GM19468 (cell line): ENCODE data around the gene GRK3.
"Not testable (repeated sequence)": the region's sequence is repeated elsewhere in the genome, so short reads cannot be mapped to it uniquely, and the experiment has no call there.

ENCODE experiments used
- ATAC-seq: cut with Tn5 transposase; IDR thresholded peaks from one replicate; pipeline ENCODE4 v1.9.1; 2021; ENCODE audit warnings: mild to moderate bottlenecking, moderate library complexity, moderate number of reproducible peaks; ENCODE audit not compliant: unreplicated experiment; ENCODE audit errors: extremely low read depth

The GRK3 gene

GRCh38 chr22:25569983-25570382 is 5.5 kb downstream of the GRK3 start:
- ATAC-seq = no peak

- no peak for ATAC-seq
These were observed 6.0 kb downstream of the GRK3 start for GRCh38 chr22:25570486-25570885.

- not testable (repeated sequence) for ATAC-seq
These were observed 7.7 kb downstream of the GRK3 start for GRCh38 chr22:25571969-25572707.

GRCh38 chr22:25572708-25573171 is 8.3 kb downstream of the GRK3 start:
- ATAC-seq = peak; percentile 26

- ATAC-seq = no peak
These were observed 9.4 kb downstream of the GRK3 start for GRCh38 chr22:25573841-25574240.

GRCh38 chr22:25574736-25575135 is 10.3 kb downstream of the GRK3 start:
- no peak for ATAC-seq

GRCh38 chr22:25575674-25576392 is 11.4 kb downstream of the GRK3 start:
- ATAC-seq = not testable (repeated sequence)

GRCh38 chr22:25581452-25581851 is 17.0 kb downstream of the GRK3 start:
- ATAC-seq = not testable (repeated sequence)

- no peak for ATAC-seq
These were observed 18.5 kb downstream of the GRK3 start for GRCh38 chr22:25582946-25583345.

- ATAC-seq = not testable (repeated sequence)
These were observed 20.5 kb downstream of the GRK3 start for GRCh38 chr22:25584993-25585392.

GRCh38 chr22:25589664-25590063 is 25.2 kb downstream of the GRK3 start:
- ATAC-seq = not testable (repeated sequence)

- ATAC-seq = not testable (repeated sequence)
These were observed 28.8 kb downstream of the GRK3 start for GRCh38 chr22:25593323-25593722.

GRCh38 chr22:25598609-25599008 is 34.1 kb downstream of the GRK3 start:
- ATAC-seq = no peak

- ATAC-seq = no peak
These were observed 38.0 kb downstream of the GRK3 start for GRCh38 chr22:25602445-25602844.

GRCh38 chr22:25602916-25603315 is 38.4 kb downstream of the GRK3 start:
- no peak for ATAC-seq

GRCh38 chr22:25605146-25605545 is 40.7 kb downstream of the GRK3 start:
- not testable (repeated sequence) for ATAC-seq

GRCh38 chr22:25605565-25605964 is 41.1 kb downstream of the GRK3 start:
- ATAC-seq = not testable (repeated sequence)

GRCh38 chr22:25611284-25611683 is 46.8 kb downstream of the GRK3 start:
- ATAC-seq = not testable (repeated sequence)

GRCh38 chr22:25613131-25613530 is 48.7 kb downstream of the GRK3 start:
- ATAC-seq = not testable (repeated sequence)

- ATAC-seq = not testable (repeated sequence)
These were observed 49.1 kb downstream of the GRK3 start for GRCh38 chr22:25613558-25613957.

GRCh38 chr22:25614791-25615190 is 50.3 kb downstream of the GRK3 start:
- not testable (repeated sequence) for ATAC-seq
